Mesenchymal stem cell (in vitro differentiated cells and primary cell): Measurements from ENCODE around the gene SERGEF.

Experiments
- DNase-seq: peaks from one replicate; pipeline ENCODE4 v3.0.0-alpha.2; 2013
- H2AFZ ChIP-seq: one replicate; pipeline ENCODE4 v1.6.1; 2013; ENCODE audit warnings: low read depth, mild to moderate bottlenecking, control low read depth, inconsistent platforms, low read length, moderate library complexity
- H2AK5ac ChIP-seq: 2 replicates; pipeline ENCODE4 v1.6.1; 2013; ENCODE audit warnings: low read length, moderate library complexity, mild to moderate bottlenecking, inconsistent platforms; ENCODE audit not compliant: severe bottlenecking
- H2BK120ac ChIP-seq: one replicate; pipeline ENCODE4 v1.6.1; 2013; ENCODE audit warnings: low read depth, mild to moderate bottlenecking, inconsistent platforms, low read length, moderate library complexity
- H2BK12ac ChIP-seq, 2 experiments: one replicate each; pipeline ENCODE4 v1.6.1; 2013; ENCODE audit warnings: inconsistent platforms in 2 of 2, low read length in 2 of 2, mild to moderate bottlenecking in 2 of 2, moderate library complexity in 2 of 2, control low read depth in 1 of 2
- H2BK15ac ChIP-seq: one replicate; pipeline ENCODE4 v1.6.1; 2013; ENCODE audit warnings: mild to moderate bottlenecking, low read depth, inconsistent platforms; ENCODE audit not compliant: poor library complexity, severe bottlenecking
- H2BK5ac ChIP-seq: 2 replicates; pipeline ENCODE4 v1.6.1; 2013; ENCODE audit warnings: low read depth, mild to moderate bottlenecking, low read length, control low read depth, inconsistent platforms; ENCODE audit not compliant: poor library complexity, severe bottlenecking
- H3K14ac ChIP-seq, 2 experiments: one replicate each; pipeline ENCODE4 v1.6.1; 2013; ENCODE audit warnings: inconsistent platforms in 2 of 2, low read length in 2 of 2, control low read depth in 1 of 2, mild to moderate bottlenecking in 1 of 2, moderate library complexity in 1 of 2
- H3K18ac ChIP-seq, 2 experiments: one replicate each; pipeline ENCODE4 v1.6.1; 2013; ENCODE audit warnings: inconsistent platforms in 2 of 2, low read length in 2 of 2, control low read depth in 1 of 2, low read depth in 1 of 2, mild to moderate bottlenecking in 1 of 2
- H3K23ac ChIP-seq, 2 experiments: one replicate each; pipeline ENCODE4 v1.6.1; 2013; ENCODE audit warnings: inconsistent platforms in 2 of 2, low read length in 2 of 2, mild to moderate bottlenecking in 2 of 2, moderate library complexity in 2 of 2, control low read depth in 1 of 2
- H3K27ac ChIP-seq: 2 replicates; pipeline ENCODE4 v1.5.1; 2013; ENCODE audit warnings: mild to moderate bottlenecking, moderate library complexity, low read length, control low read depth, inconsistent platforms; ENCODE audit not compliant: poor library complexity, severe bottlenecking
- H3K27me3 ChIP-seq, 2 experiments: 2 replicates each; pipeline versions ENCODE4 v1.6.1 to v1.7.0; 2013; ENCODE audit warnings: low read length in 2 of 2, mild to moderate bottlenecking in 2 of 2, moderate library complexity in 2 of 2, control low read depth in 1 of 2, inconsistent platforms in 1 of 2; ENCODE audit not compliant: control insufficient read depth in 1 of 2, insufficient read depth in 1 of 2
- H3K36me3 ChIP-seq, 2 experiments: 2 replicates each; pipeline versions ENCODE4 v1.6.1 to v1.7.0; 2013; ENCODE audit warnings: low read length in 2 of 2, control low read depth in 1 of 2, inconsistent platforms in 1 of 2, low read depth in 1 of 2, mild to moderate bottlenecking in 1 of 2; ENCODE audit not compliant: insufficient read depth in 2 of 2, control insufficient read depth in 1 of 2
- H3K4ac ChIP-seq, 2 experiments: one replicate each; pipeline ENCODE4 v1.6.1; 2013; ENCODE audit warnings: inconsistent platforms in 2 of 2, low read length in 2 of 2, mild to moderate bottlenecking in 2 of 2, moderate library complexity in 2 of 2, control low read depth in 1 of 2, low read depth in 1 of 2
- H3K4me1 ChIP-seq: 2 replicates; pipeline ENCODE4 v1.6.1; 2013; ENCODE audit warnings: low read depth, low read length, control low read depth; ENCODE audit not compliant: control insufficient read depth, insufficient read depth
- H3K4me2 ChIP-seq: 2 replicates; pipeline ENCODE4 v1.6.1; 2013; ENCODE audit warnings: low read length, mild to moderate bottlenecking, inconsistent platforms; ENCODE audit not compliant: poor library complexity, severe bottlenecking
- H3K4me3 ChIP-seq, 2 experiments: 2 replicates each; pipeline versions ENCODE4 v1.5.1 to v1.7.0; 2013; ENCODE audit warnings: low read length in 2 of 2, mild to moderate bottlenecking in 2 of 2, control low read depth in 1 of 2, low read depth in 1 of 2; ENCODE audit not compliant: insufficient read depth in 1 of 2
- H3K79me1 ChIP-seq: replicated peaks from 2 replicates; pipeline ENCODE4 v1.6.1; 2013; ENCODE audit warnings: mild to moderate bottlenecking, control low read depth, low read length, inconsistent platforms; ENCODE audit not compliant: poor library complexity, severe bottlenecking
- H3K9ac ChIP-seq: 2 replicates; pipeline ENCODE4 v1.7.0; 2013; ENCODE audit warnings: mild to moderate bottlenecking, low read length, moderate library complexity
- H3K9me3 ChIP-seq: 2 replicates; pipeline ENCODE4 v1.7.0; 2013; ENCODE audit warnings: mild to moderate bottlenecking, low read length; ENCODE audit not compliant: control insufficient read depth
- H4K8ac ChIP-seq: one replicate; pipeline ENCODE4 v1.6.1; 2013; ENCODE audit warnings: inconsistent platforms, mild to moderate bottlenecking, low read length, moderate library complexity
- H4K91ac ChIP-seq: one replicate; pipeline ENCODE4 v1.6.1; 2013; ENCODE audit warnings: mild to moderate bottlenecking, low read length, inconsistent platforms
- WGBS: methylation state at CpG from one replicate; pipeline ENCODE4 v1.1.7; 2013; ENCODE audit warnings: mixed read lengths; 5-methylcytosine and 5-hydroxymethylcytosine counted together

Gene SERGEF

GRCh38 chr11:17740649-17741235 lies 272.1 kb downstream of the SERGEF start:
- Histone ChIP-seq H2BK120ac (no peak overlapping the region), H3K14ac (no peak overlapping the region), H3K9ac (no peak overlapping the region), H2AFZ (no peak overlapping the region), H4K91ac (no peak overlapping the region), H2BK5ac (no peak overlapping the region), H3K18ac (no peak overlapping the region), H3K36me3 (no peaks in the 10 kb centered on the region), H3K4ac (no peak overlapping the region), H3K79me1 (no peaks in the 10 kb centered on the region), H3K4me1 (peaks cover 4% of the 10 kb centered on the region), H3K27ac (no peak overlapping the region), H3K4me2 (no peak overlapping the region), H3K4me3 (no peak overlapping the region), H2AK5ac (no peak overlapping the region), H2BK12ac (no peak overlapping the region), H3K9me3 (no peaks in the 10 kb centered on the region), H3K23ac (no peak overlapping the region), H3K27me3 (peaks cover 66% of the 10 kb centered on the region in 2 experiments), H2BK15ac (no peak overlapping the region), H4K8ac (no peak overlapping the region)
- 79% methylated on average over 7 of the region's 7 CpGs for WGBS
- DNase-seq, result no peak

GRCh38 chr11:17739945-17740338 lies 272.9 kb downstream of the SERGEF start:
- Histone ChIP-seq H4K8ac (no peak overlapping the region), H3K23ac (no peak overlapping the region), H3K14ac (no peak overlapping the region), H3K27me3 (peaks cover 65 to 67% of the 10 kb centered on the region in 2 experiments), H3K27ac (no peak overlapping the region), H3K4me2 (no peak overlapping the region), H2AFZ (no peak overlapping the region), H2BK120ac (no peak overlapping the region), H2BK12ac (no peak overlapping the region), H3K4me3 (no peak overlapping the region), H3K9me3 (no peaks in the 10 kb centered on the region), H3K18ac (no peak overlapping the region), H3K36me3 (no peaks in the 10 kb centered on the region), H3K4me1 (peaks cover 11% of the 10 kb centered on the region), H4K91ac (no peak overlapping the region), H3K79me1 (no peaks in the 10 kb centered on the region), H2BK5ac (no peak overlapping the region), H2AK5ac (no peak overlapping the region), H3K4ac (no peak overlapping the region), H2BK15ac (no peak overlapping the region), H3K9ac (no peak overlapping the region)
- WGBS, result 65% methylated on average over 6 of the region's 6 CpGs
- DNase-seq, result no peak

GRCh38 chr11:17738151-17738973 lies 274.5 kb downstream of the SERGEF start:
- Histone ChIP-seq H4K91ac (no peak overlapping the region), H3K27me3 (peaks cover 72 to 73% of the 10 kb centered on the region in 2 experiments), H3K79me1 (no peaks in the 10 kb centered on the region), H2BK5ac (no peak overlapping the region), H2BK120ac (no peak overlapping the region), H3K36me3 (no peaks in the 10 kb centered on the region), H3K4me1 (peaks cover 23% of the 10 kb centered on the region), H3K14ac (no peak overlapping the region), H3K4me2 (no peak overlapping the region), H3K18ac (no peak overlapping the region), H3K9me3 (no peaks in the 10 kb centered on the region), H2BK15ac (no peak overlapping the region), H2BK12ac (no peak overlapping the region), H3K4ac (no peak overlapping the region), H3K27ac (no peak overlapping the region), H2AK5ac (no peak overlapping the region), H2AFZ (no peak overlapping the region), H3K4me3 (no peak overlapping the region), H3K9ac (no peak overlapping the region), H4K8ac (no peak overlapping the region), H3K23ac (no peak overlapping the region)
- no peak for DNase-seq
- 52% methylated on average over 10 of the region's 10 CpGs for WGBS
